HepG2 (cell line): Measurements from ENCODE around the gene CACNA2D1. TPM values are rescaled to one million over a fixed set of nuclear protein-coding genes. Genes with fewer than 3 reads are reported as not detected.

Experiments used
- ATAC-seq: fragments of 200-7000 bp; cut with Tn5 transposase; 3 replicates; pipeline ENCODE4 v1.9.1; 2020; ENCODE audit warnings: mild to moderate bottlenecking, moderate library complexity
- BruUV-seq: library from RNA; stranded (reverse); fragments of 400-500 nt; replicated peaks from 2 replicates; lab custom pipeline; 2021; lab: Mats Ljungman, UMichigan
- CTCF ChIA-PET: fragments of 300-600 bp; formaldehyde crosslinking; extraction: SDS; loops from one replicate; lab custom pipeline; 2021; ENCODE audit warnings: low total read pairs, inconsistent platforms, low intra/inter-chr PET ratio; lab: Yijun Ruan, JAX
- POLR2A ChIA-PET: fragments of 350-600 bp; sonication (Branson Sonifier 250); formaldehyde crosslinking; loops from one replicate; lab custom pipeline; 2020; ENCODE audit warnings: antibody characterized with exemption, inconsistent platforms; lab: Yijun Ruan, JAX
- DNase-seq: peaks from one replicate; pipeline ENCODE4 v3.0.0-alpha.2; 2015; ENCODE audit warnings: low spot score
- FAIRE-seq: peaks from 3 replicates; lab custom pipeline; 2011; peaks lifted over from hg19 to GRCh38; lab: Jason Lieb, UNC
- H2AFZ ChIP-seq: one replicate; pipeline ENCODE4 v1.6.1; 2011; ENCODE audit warnings: low read length, inconsistent platforms
- H3K27ac ChIP-seq: fragments of 300-600 bp; 3 replicates; pipeline ENCODE4 v1.8.0; 2011; ENCODE audit warnings: mixed run types, mild to moderate bottlenecking, mixed read lengths, low read length, inconsistent platforms; ENCODE audit not compliant: insufficient read depth; ENCODE audit errors: extremely low read length
- H3K27me3 ChIP-seq, 2 experiments: fragments of 200-600 bp in 1 of 2; 2 replicates in 1 of 2; 3 replicates in 1 of 2; pipeline versions ENCODE4 v1.6.0 to v1.8.0; 2011; ENCODE audit warnings: low read length in 2 of 2, mild to moderate bottlenecking in 2 of 2, moderate library complexity in 2 of 2, inconsistent platforms in 1 of 2; ENCODE audit not compliant: insufficient read depth in 2 of 2, control insufficient read depth in 1 of 2
- H3K36me3 ChIP-seq, 2 experiments: fragments of 200-600 bp in 1 of 2; replicated peaks in 1 of 2; 2 replicates in 1 of 2; 3 replicates in 1 of 2; pipeline versions ENCODE4 v1.5.1 to v1.8.0; 2011; ENCODE audit warnings: low read length in 2 of 2, inconsistent platforms in 1 of 2; ENCODE audit not compliant: insufficient read depth in 2 of 2, control insufficient read depth in 1 of 2
- H3K4me1 ChIP-seq: 2 replicates; pipeline ENCODE4 v1.5.1; 2012; ENCODE audit warnings: low read length, inconsistent platforms; ENCODE audit not compliant: insufficient read depth
- H3K4me2 ChIP-seq: 2 replicates; pipeline ENCODE4 v1.6.0; 2011; ENCODE audit warnings: low read depth, low read length, inconsistent platforms
- H3K4me3 ChIP-seq, 3 experiments: fragments of 200-600 bp in 1 of 3; sonication (generic), shearing (Covaris generic) in 1 of 3; replicated peaks in 1 of 3; 2 replicates each; pipeline ENCODE4 v1.5.1; 2011 to 2016; ENCODE audit warnings: low read length in 3 of 3, inconsistent platforms in 2 of 3, low read depth in 2 of 3, mild to moderate bottlenecking in 2 of 3, control low read depth in 1 of 3, mixed read lengths in 1 of 3; ENCODE audit not compliant: insufficient read depth in 1 of 3
- H3K79me2 ChIP-seq: one replicate; pipeline ENCODE4 v1.6.1; 2011; ENCODE audit warnings: low read length, inconsistent platforms; ENCODE audit not compliant: insufficient read depth
- H3K9ac ChIP-seq: 2 replicates; pipeline ENCODE4 v1.6.0; 2011; ENCODE audit warnings: mild to moderate bottlenecking, low read depth, low read length, inconsistent platforms; ENCODE audit not compliant: insufficient read depth
- H3K9me3 ChIP-seq: 2 replicates; pipeline ENCODE4 v1.5.1; 2012; ENCODE audit warnings: mild to moderate bottlenecking, low read length
- H4K20me1 ChIP-seq: 2 replicates; pipeline ENCODE4 v1.6.0; 2011; ENCODE audit warnings: inconsistent platforms, mild to moderate bottlenecking, low read length, moderate library complexity; ENCODE audit not compliant: insufficient read depth
- FOSL2 ChIP-seq: sonication (generic); formaldehyde crosslinking; IDR thresholded peaks from 2 replicates; pipeline ENCODE4 v1.4.0; 2020; ENCODE audit warnings: missing genetic modification reagents
- FOXA3 ChIP-seq: IDR thresholded peaks from 2 replicates; pipeline ENCODE4 v1.6.1; 2016; ENCODE audit warnings: missing genetic modification reagents, missing compliant biosample characterization
- RBFOX2 ChIP-seq: fragments of 200-400 bp; formaldehyde crosslinking; IDR thresholded peaks from 2 replicates; pipeline ENCODE4 v1.6.1; 2017; ENCODE audit warnings: low read depth, mild to moderate bottlenecking, low read length
- SMAD9 ChIP-seq: sonication (generic); formaldehyde crosslinking; IDR thresholded peaks from 2 replicates; pipeline ENCODE4 v1.5.1; 2020; ENCODE audit warnings: mild to moderate bottlenecking, missing genetic modification reagents
- SNAPC2 ChIP-seq: sonication (generic); formaldehyde crosslinking; IDR thresholded peaks from 2 replicates; pipeline ENCODE4 v1.8.1; 2022; ENCODE audit warnings: mild to moderate bottlenecking, missing genetic modification reagents
- SRSF1 ChIP-seq: fragments of 200-400 bp; formaldehyde crosslinking; optimal IDR thresholded peaks from 2 replicates; pipeline ENCODE3; 2017; ENCODE audit warnings: mild to moderate bottlenecking, low read depth, low read length, moderate library complexity
- ZFP41 ChIP-seq: sonication (generic); formaldehyde crosslinking; IDR thresholded peaks from 2 replicates; pipeline ENCODE4 v1.4.0; 2020; ENCODE audit warnings: mild to moderate bottlenecking, missing genetic modification reagents, borderline replicate concordance
- ZNF101 ChIP-seq: sonication (generic); formaldehyde crosslinking; IDR thresholded peaks from 2 replicates; pipeline ENCODE4 v1.4.0; 2020; ENCODE audit warnings: mild to moderate bottlenecking, low read depth, missing genetic modification reagents, borderline replicate concordance
- WGBS: methylation state at CpG from one replicate; pipeline ENCODE4 v1.1.6; 2017; ENCODE audit warnings: low lambda C conversion rate; 5-methylcytosine and 5-hydroxymethylcytosine counted together
- in situ Hi-C: cut with HindIII; loops from 2 replicates; pipeline ENCODE4 v1.10.0; 2017; ENCODE audit warnings: low pct_unique_long_range_greater_than_20kb; ENCODE audit not compliant: extremely low pct_ligation_motif_present
- intact Hi-C: fragments of 100-400 bp; cut with micrococcal nuclease; formaldehyde crosslinking; loops from one replicate; pipeline ENCODE4 v1.10.0; 2022; ENCODE audit not compliant: unreplicated experiment
- polyA plus RNA-seq, 8 experiments: library from polyadenylated mRNA; depleted of rRNA in 3 of 8; stranded (reverse) in 7 of 8; unstranded in 1 of 8; fragments of >200 nt; fragmentation: Illumina TruSeq in 4 of 8; extraction: Trizol in 4 of 8; gene quantifications; 2 replicates each; pipeline versions ENCODE4 v1.2.1 to v1.2.3, GENCODE V29; 2011 to 2016; ENCODE audit warnings: low read depth in 4 of 8, missing spikeins in 1 of 8, mixed read lengths in 1 of 8; ENCODE audit not compliant: insufficient read depth in 1 of 8
- total RNA-seq, 5 experiments: library from RNA; depleted of rRNA; stranded (reverse); fragments of >200 nt; fragmentation: Illumina TruSeq; extraction: Trizol; gene quantifications; 2 replicates each; pipeline ENCODE4 v1.2.3, GENCODE V29; 2016; ENCODE audit warnings: low read depth in 1 of 5
- TF ChIP-seq, protein P1 (sequence below): sonication (generic); formaldehyde crosslinking; conservative IDR thresholded peaks from 2 replicates; pipeline ENCODE4 v1.4.0; 2020; ENCODE audit warnings: missing genetic modification reagents
- TF ChIP-seq, protein P2 (sequence below): sonication (generic); formaldehyde crosslinking; IDR thresholded peaks from 2 replicates; pipeline ENCODE4 v1.5.0; 2020; ENCODE audit warnings: mild to moderate bottlenecking, missing genetic modification reagents, borderline replicate concordance

The CACNA2D1 gene
- total and polyA plus RNA-seq, 2 of the 13 experiments (the other 11 are each of a cell fraction or from before 2014, with no cell fraction given): not detected

DNA sequence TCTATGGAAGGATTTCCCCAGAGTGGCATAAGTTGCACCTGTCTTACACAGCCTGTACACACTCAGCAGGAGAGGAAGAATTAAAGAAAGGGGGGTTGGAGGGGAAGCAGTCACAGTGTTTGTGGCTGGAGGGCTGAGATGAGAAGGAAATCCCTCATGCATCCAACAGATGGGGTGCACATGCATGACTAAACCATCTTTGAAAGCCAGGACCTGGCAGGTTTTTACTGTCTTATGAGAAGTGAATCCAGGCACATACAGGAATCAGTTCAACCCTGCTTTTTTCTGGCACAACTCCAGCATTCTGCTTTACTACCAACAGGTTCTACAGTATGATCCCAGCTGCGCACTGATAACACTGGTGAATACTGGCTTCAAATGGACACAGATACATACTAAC lies 107.7 kb downstream of the CACNA2D1 start:
- WGBS: 48% methylated on average over 1 of the region's 1 CpG
- Histone ChIP-seq H3K9me3 (no peaks in the 10 kb centered on the region), H3K4me2 (no peak overlapping the region), H3K4me1 (no peaks in the 10 kb centered on the region), H4K20me1 (no peaks in the 10 kb centered on the region), H3K79me2 (no peaks in the 10 kb centered on the region), H3K9ac (no peak overlapping the region), H3K4me3 (no peak overlapping the region), H3K36me3 (no peaks in the 10 kb centered on the region), H2AFZ (no peak overlapping the region), H3K27me3 (no peaks in the 10 kb centered on the region), H3K27ac (no peak overlapping the region)
- no TSS peak for BruUV-seq
- POLR2A ChIA-PET: no interaction called here
- CTCF ChIA-PET: no interaction called here
- in situ Hi-C loops: no loop called here
- no peak for ATAC-seq
- intact Hi-C loops: no loop called here
- TF ChIP-seq ZNF101 (CRISPR knock-in tag): no peak
- no peak for TF ChIP-seq FOSL2 (CRISPR knock-in tag)
- TF ChIP-seq, protein P1, sequence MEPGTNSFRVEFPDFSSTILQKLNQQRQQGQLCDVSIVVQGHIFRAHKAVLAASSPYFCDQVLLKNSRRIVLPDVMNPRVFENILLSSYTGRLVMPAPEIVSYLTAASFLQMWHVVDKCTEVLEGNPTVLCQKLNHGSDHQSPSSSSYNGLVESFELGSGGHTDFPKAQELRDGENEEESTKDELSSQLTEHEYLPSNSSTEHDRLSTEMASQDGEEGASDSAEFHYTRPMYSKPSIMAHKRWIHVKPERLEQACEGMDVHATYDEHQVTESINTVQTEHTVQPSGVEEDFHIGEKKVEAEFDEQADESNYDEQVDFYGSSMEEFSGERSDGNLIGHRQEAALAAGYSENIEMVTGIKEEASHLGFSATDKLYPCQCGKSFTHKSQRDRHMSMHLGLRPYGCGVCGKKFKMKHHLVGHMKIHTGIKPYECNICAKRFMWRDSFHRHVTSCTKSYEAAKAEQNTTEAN (CRISPR knock-in tag): no peak
- TF ChIP-seq SMAD9 (CRISPR knock-in tag): no peak
- no peak for TF ChIP-seq RBFOX2
- TF ChIP-seq SRSF1: no peak
- no peak for TF ChIP-seq SNAPC2 (CRISPR knock-in tag)
- TF ChIP-seq, protein P2, sequence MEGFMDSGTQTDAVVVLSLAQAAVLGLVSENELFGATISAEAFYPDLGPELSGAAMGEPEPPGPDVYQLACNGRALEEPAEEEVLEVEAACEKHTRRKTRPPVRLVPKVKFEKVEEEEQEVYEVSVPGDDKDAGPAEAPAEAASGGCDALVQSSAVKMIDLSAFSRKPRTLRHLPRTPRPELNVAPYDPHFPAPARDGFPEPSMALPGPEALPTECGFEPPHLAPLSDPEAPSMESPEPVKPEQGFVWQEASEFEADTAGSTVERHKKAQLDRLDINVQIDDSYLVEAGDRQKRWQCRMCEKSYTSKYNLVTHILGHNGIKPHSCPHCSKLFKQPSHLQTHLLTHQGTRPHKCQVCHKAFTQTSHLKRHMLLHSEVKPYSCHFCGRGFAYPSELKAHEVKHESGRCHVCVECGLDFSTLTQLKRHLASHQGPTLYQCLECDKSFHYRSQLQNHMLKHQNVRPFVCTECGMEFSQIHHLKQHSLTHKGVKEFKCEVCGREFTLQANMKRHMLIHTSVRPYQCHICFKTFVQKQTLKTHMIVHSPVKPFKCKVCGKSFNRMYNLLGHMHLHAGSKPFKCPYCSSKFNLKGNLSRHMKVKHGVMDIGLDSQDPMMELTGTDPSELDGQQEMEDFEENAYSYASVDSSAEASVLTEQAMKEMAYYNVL (CRISPR knock-in tag): no peak
- TF ChIP-seq ZFP41: no peak
- TF ChIP-seq FOXA3: no peak
- no peak for FAIRE-seq
- DNase-seq: no peak
